ENCODE measurements around the gene CLCNKB. TPM values are rescaled to one million over a fixed set of nuclear protein-coding genes. Genes with fewer than 3 reads are reported as not detected.

CLCNKB gene
- under 0.01 TPM in 1 of 2 replicates, not detected in the other for total RNA-seq

DNA sequence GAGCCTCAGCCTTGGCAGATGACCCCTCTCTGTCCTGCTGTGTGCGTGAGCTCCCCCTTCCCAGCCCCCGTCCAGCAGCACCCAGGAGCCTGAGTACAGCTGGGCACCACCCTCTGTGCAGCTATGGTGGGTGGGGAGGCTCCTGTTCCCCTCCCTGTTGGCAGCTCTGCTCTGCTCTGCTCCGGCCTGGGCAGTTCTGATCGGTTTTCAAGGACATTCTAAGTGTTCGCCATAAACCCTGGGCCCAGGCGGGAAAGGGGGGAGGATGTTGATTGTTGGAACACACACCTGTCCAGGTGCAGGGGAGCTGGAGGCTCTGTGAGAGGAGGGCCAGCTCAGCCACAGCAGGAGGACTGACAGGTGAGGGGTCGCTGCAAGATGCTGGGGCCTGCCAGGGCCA lies at the start of gene CLCNKB:
Gene CLCNKB, plus strand, starts transcription at position 262 of the 400 bp plus-strand sequence. CDS start 711 bp downstream, outside the sequence.

DNA sequence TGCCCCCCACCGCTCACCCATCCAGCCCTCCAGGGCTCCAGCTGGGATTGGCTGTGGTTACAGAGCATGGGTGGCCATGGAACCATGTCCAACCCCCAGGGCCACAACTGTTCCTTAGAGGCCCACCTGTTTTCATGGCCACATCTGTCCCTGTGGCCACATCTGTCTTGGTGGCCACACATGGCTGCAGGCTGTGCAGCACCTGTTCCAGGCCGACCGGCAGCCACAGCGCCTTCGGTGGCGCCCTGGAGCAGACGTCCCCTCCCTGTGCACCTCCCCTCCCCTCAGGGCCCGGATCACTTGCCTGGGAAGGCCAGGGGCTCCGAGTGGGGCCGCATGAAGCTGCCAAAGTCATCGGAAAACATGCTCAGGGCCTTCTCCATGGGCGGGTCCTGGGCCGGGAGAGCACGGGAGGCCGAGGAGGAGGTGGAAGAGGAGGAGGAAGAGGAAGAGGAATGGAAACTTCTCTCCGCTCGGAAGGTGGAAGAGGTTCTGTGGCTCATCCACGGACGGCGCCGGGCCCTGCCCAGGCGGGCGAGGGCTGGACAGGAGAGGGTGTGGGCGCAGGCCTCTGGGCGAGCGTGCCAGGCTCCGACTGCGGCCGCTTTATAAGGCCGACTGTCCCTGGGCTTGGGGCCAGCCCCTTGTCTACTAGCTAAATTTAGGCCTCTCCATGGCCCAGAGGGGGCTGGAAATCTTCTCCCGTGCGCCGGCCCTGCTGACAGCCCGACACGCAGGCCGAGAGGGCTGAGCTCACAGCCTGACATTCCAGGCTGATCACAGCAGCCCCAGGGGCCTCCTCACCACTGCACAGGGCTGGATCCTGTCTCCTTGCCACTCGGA lies 25.9 kb upstream of the CLCNKB start, which contains the start of gene HSPB7:
Gene HSPB7, minus strand, starts transcription at position 583 of the 843 bp plus-strand sequence. Its CDS starts 80 bp downstream, at position 503.

DNA sequence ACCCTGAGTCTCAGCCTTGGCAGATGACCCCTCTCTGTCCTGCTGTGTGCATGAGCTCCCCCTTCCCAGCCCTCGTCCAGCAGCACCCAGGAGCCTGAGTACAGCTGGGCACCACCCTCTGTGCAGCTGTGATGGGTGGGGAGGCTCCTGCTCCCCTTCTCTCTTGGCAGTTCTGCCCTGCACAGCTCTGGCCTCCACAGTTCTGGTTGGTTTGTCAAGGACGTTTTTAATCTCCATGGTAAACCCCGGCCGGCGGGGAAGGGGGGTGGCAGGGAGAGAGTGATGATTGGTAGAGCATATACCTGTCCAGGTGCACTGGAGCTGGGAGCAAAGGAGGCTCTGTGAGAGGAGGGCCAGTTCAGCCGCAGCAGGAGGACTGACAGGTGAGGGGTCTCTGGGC lies 21.9 kb upstream of the CLCNKB start, which contains the start of gene CLCNKA:
Gene CLCNKA, plus strand, starts transcription at position 356 of the 400 bp plus-strand sequence. CDS start 584 bp downstream, outside the sequence.

DNA sequence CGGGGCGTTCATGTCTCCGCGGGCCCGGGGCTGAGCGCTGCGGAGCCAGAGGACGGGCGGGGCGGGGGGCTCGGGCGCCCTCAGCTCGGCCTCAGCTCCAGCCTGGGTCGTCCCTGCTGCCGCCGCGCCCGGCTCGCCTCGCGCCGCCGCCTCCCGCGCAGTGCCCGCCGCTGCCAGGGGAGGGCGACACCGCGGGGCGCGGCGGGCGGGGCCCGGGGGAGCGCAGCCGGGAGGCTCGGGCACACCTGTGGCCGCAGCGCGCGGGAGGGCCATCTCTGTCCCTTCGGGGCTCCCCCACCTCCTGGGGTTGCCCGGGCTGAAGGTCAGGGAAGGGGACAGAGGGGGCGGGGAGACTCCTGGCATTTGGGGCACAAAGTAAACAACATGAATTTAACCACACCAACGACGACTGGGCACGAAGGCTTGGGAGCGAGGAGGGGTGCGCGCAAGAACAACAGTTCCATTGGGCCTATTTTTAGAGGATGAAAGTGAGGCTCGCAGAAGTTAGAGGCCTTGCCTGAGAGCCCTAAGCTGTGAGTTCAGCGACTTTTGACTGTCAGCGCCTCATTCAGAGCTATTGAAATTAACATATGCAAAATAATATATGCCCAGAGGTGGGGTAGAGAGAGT lies 30.0 kb downstream of the CLCNKB start, which contains the start of gene FAM131C:
Gene FAM131C, minus strand, starts transcription at position 162 of the 630 bp plus-strand sequence. CDS start 209 bp downstream, outside the sequence.

Other genes starting within 250 kb of the CLCNKB start
- gene UQCRHL, start 236.1 kb upstream of the CLCNKB start, total RNA-seq: 11.7 and 12.0 TPM in 2 replicates
- 15.1 and 20.9 TPM in 2 replicates for gene SPEN, start 196.1 kb upstream of the CLCNKB start, total RNA-seq
- gene ZBTB17, start 67.7 kb upstream of the CLCNKB start, total RNA-seq: 22.1 and 27.2 TPM in 2 replicates
- gene SRARP, start 39.5 kb upstream of the CLCNKB start, total RNA-seq: not detected in 2 replicates
- gene HSPB7, start 25.7 kb upstream of the CLCNKB start, total RNA-seq: 4.6 and 21.6 TPM in 2 replicates
- not detected in 2 replicates for gene CLCNKA, start 21.7 kb upstream of the CLCNKB start, total RNA-seq
- 0.31 and 0.53 TPM in 2 replicates for gene FAM131C, start 29.9 kb downstream of the CLCNKB start, total RNA-seq
- 35.3 and 35.4 TPM in 2 replicates for gene EPHA2, start 112.3 kb downstream of the CLCNKB start, total RNA-seq
- 1.2 and 2.2 TPM in 2 replicates for gene ARHGEF19, start 168.9 kb downstream of the CLCNKB start, total RNA-seq
- 8.2 and 12.4 TPM in 2 replicates for gene CPLANE2, start 193.4 kb downstream of the CLCNKB start, total RNA-seq